ENCODE measurements around the gene SH3RF3. TPM values are rescaled to one million over a fixed set of nuclear protein-coding genes. Genes with fewer than 3 reads are reported as not detected.

SH3RF3 gene
- total and polyA plus RNA-seq, 2 donors (not counting 1 experiment from before 2014, with no cell fraction given) = 8.3 to 10.1 TPM

DNA sequence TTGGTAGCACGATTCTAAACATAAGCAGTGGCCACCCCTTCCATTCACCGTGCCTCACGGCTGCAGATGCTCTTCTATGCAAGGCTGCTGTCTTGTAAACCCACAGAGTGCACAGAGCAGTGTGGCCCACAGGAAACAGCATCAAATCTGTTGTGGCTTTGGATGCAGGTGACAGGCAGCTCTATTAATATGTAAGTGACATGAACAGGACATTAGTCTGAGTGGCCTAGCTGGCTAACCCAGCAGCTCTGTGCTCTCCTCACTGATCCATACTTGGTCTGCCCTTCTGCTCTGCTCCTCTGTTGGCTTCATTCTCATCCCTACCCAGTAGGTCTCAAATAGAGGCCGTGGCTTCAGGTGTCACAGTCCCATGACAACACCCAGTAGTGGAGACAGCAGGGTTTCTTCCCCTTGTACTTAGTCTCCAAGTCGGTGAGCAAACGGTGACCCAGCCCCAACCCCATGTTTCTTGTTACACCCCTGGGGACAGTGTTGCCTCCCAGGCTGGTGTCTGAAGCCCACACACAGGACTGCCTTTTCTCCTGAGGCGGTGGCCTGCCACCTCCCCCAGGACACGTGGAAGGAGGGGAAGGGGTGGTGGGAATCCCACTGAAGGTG is 5.8 kb downstream of the SH3RF3 start:
- H3K27me3 ChIP-seq (ENCODE audit: control insufficient read depth, insufficient read depth, low read length) = no peaks in the 10 kb centered on the region
- H3K27ac ChIP-seq (ENCODE audit: insufficient read depth, low read length) = no peak overlapping the region
- H3K79me2 ChIP-seq (ENCODE audit: control insufficient read depth, insufficient read depth, low read length) = peaks cover 95% of the 10 kb centered on the region
- H2AFZ ChIP-seq (ENCODE audit: low read length) = no peak overlapping the region
- H3K4me2 ChIP-seq (ENCODE audit: extremely low read depth, insufficient read depth, low read length) = no peak overlapping the region
- TF ChIP-seq EZH2 (IDR thresholded peaks at IDR 0.05; ENCODE audit: low read length, missing control alignments) (no peak), CTCF (conservative IDR thresholded peaks at IDR 0.05 in 1 of 2, IDR thresholded peaks at IDR 0.05 in 1 of 2; ENCODE audit: low read depth in 1 of 2, low read length in 2 of 2) (no peak)
- no peak overlapping the region for H3K9ac ChIP-seq (ENCODE audit: insufficient read depth, low read length)
- peaks cover 6% of the 10 kb centered on the region for H3K4me1 ChIP-seq (ENCODE audit: control insufficient read depth, extremely low read depth, insufficient read depth, low read length)
- peaks cover 6% of the 10 kb centered on the region for H4K20me1 ChIP-seq (ENCODE audit: control insufficient read depth, extremely low read depth, insufficient read depth, low read length)
- no peak for DNase-seq (ENCODE audit: low read depth in 2 of 2)
- no peaks in the 10 kb centered on the region for H3K36me3 ChIP-seq (ENCODE audit: control insufficient read depth, insufficient read depth, low read length)
- no peak overlapping the region for H3K4me3 ChIP-seq (replicated peaks in 1 of 4; ENCODE audit: control extremely low read depth in 1 of 4, insufficient read depth in 1 of 4, low read depth in 3 of 4, low read length in 4 of 4)
- no peaks in the 10 kb centered on the region for H3K9me3 ChIP-seq (ENCODE audit: control insufficient read depth, insufficient read depth, low read depth, low read length)

GRCh38 chr2:109135359-109136197 is 6.6 kb downstream of the SH3RF3 start:
- Histone ChIP-seq H3K4me3 (replicated peaks in 1 of 4; ENCODE audit: control extremely low read depth in 1 of 4, insufficient read depth in 1 of 4, low read depth in 3 of 4, low read length in 4 of 4) (no peak overlapping the region), H4K20me1 (ENCODE audit: control insufficient read depth, extremely low read depth, insufficient read depth, low read length) (peaks cover 6% of the 10 kb centered on the region), H3K4me1 (ENCODE audit: control insufficient read depth, extremely low read depth, insufficient read depth, low read length) (peaks cover 6% of the 10 kb centered on the region), H3K9ac (ENCODE audit: insufficient read depth, low read length) (no peak overlapping the region), H3K27me3 (ENCODE audit: control insufficient read depth, insufficient read depth, low read length) (no peaks in the 10 kb centered on the region), H3K4me2 (ENCODE audit: extremely low read depth, insufficient read depth, low read length) (peak overlapping the region; percentile 62), H3K9me3 (ENCODE audit: control insufficient read depth, insufficient read depth, low read depth, low read length) (no peaks in the 10 kb centered on the region), H3K27ac (ENCODE audit: insufficient read depth, low read length) (no peak overlapping the region), H3K36me3 (ENCODE audit: control insufficient read depth, insufficient read depth, low read length) (no peaks in the 10 kb centered on the region), H2AFZ (ENCODE audit: low read length) (no peak overlapping the region), H3K79me2 (ENCODE audit: control insufficient read depth, insufficient read depth, low read length) (peaks cover 93% of the 10 kb centered on the region)
- peak in 1 of 2 donors; percentile 25 for DNase-seq (ENCODE audit: low read depth in 2 of 2)
- no peak for TF ChIP-seq EZH2 (IDR thresholded peaks at IDR 0.05; ENCODE audit: low read length, missing control alignments)
- no peak for TF ChIP-seq CTCF (conservative IDR thresholded peaks at IDR 0.05 in 1 of 2, IDR thresholded peaks at IDR 0.05 in 1 of 2; ENCODE audit: low read depth in 1 of 2, low read length in 2 of 2)

GRCh38 chr2:109136542-109136941 is 7.5 kb downstream of the SH3RF3 start:
- no peaks in the 10 kb centered on the region for H3K9me3 ChIP-seq (ENCODE audit: control insufficient read depth, insufficient read depth, low read depth, low read length)
- H3K79me2 ChIP-seq (ENCODE audit: control insufficient read depth, insufficient read depth, low read length) = peaks cover 93% of the 10 kb centered on the region
- H3K4me3 ChIP-seq (replicated peaks in 1 of 4; ENCODE audit: control extremely low read depth in 1 of 4, insufficient read depth in 1 of 4, low read depth in 3 of 4, low read length in 4 of 4) = no peak overlapping the region
- no peaks in the 10 kb centered on the region for H3K36me3 ChIP-seq (ENCODE audit: control insufficient read depth, insufficient read depth, low read length)
- no peak overlapping the region for H3K4me2 ChIP-seq (ENCODE audit: extremely low read depth, insufficient read depth, low read length)
- peaks cover 4% of the 10 kb centered on the region for H3K4me1 ChIP-seq (ENCODE audit: control insufficient read depth, extremely low read depth, insufficient read depth, low read length)
- peaks cover 6% of the 10 kb centered on the region for H4K20me1 ChIP-seq (ENCODE audit: control insufficient read depth, extremely low read depth, insufficient read depth, low read length)
- H3K27me3 ChIP-seq (ENCODE audit: control insufficient read depth, insufficient read depth, low read length) = no peaks in the 10 kb centered on the region
- no peak overlapping the region for H3K9ac ChIP-seq (ENCODE audit: insufficient read depth, low read length)
- TF ChIP-seq EZH2 (IDR thresholded peaks at IDR 0.05; ENCODE audit: low read length, missing control alignments) (no peak), CTCF (conservative IDR thresholded peaks at IDR 0.05 in 1 of 2, IDR thresholded peaks at IDR 0.05 in 1 of 2; ENCODE audit: low read depth in 1 of 2, low read length in 2 of 2) (no peak)
- H2AFZ ChIP-seq (ENCODE audit: low read length) = no peak overlapping the region
- no peak for DNase-seq (ENCODE audit: low read depth in 2 of 2)
- H3K27ac ChIP-seq (ENCODE audit: insufficient read depth, low read length) = no peak overlapping the region

All from fibroblast of lung (primary cell).